Vagina (tissue), 2 donors: ENCODE results near the gene TOP3A. TPM values are rescaled to one million over a fixed set of nuclear protein-coding genes. Genes with fewer than 3 reads are reported as not detected.

Experiments
- DNase-seq, 2 donors: peaks; one replicate each; pipeline ENCODE4 v3.0.0-alpha.2; 2017; ENCODE audit errors: extremely low spot score in 2 of 2
- H3K27ac ChIP-seq: fragments of 200-600 bp; sonication (generic); one replicate; pipeline ENCODE4 v1.5.1; 2019
- H3K27me3 ChIP-seq: fragments of 200-600 bp; sonication (generic); one replicate; pipeline ENCODE4 v1.5.1; 2019
- H3K36me3 ChIP-seq, 2 donors: fragments of 200-600 bp; sonication (generic); one replicate each; pipeline ENCODE4 v1.5.1; 2017 to 2019
- H3K4me1 ChIP-seq: fragments of 200-600 bp; sonication (generic); one replicate; pipeline ENCODE4 v1.5.1; 2019
- H3K4me3 ChIP-seq, 2 donors: fragments of 200-600 bp; sonication (generic); 1 replicate in 1 of 2; 2 replicates in 1 of 2; pipeline ENCODE4 v1.5.1; 2016 to 2019
- H3K9me3 ChIP-seq: fragments of 200-600 bp; sonication (generic); one replicate; pipeline ENCODE4 v1.5.1; 2019
- CTCF ChIP-seq, 3 experiments: fragments of 450-650 bp in 2 of 3; fragments of 200-600 bp in 1 of 3; sonication (generic) in 1 of 3; IDR thresholded peaks; one replicate each; pipeline ENCODE4 v1.5.1; 2017 to 2019; ENCODE audit warnings: antibody characterized with exemption in 3 of 3, mild to moderate bottlenecking in 2 of 3, moderate library complexity in 2 of 3
- POLR2A ChIP-seq, 2 donors: fragments of 450-650 bp; IDR thresholded peaks; one replicate each; pipeline ENCODE4 v1.6.1; 2017; ENCODE audit warnings: antibody characterized with exemption in 2 of 2, mild to moderate bottlenecking in 2 of 2, moderate library complexity in 2 of 2
- POLR2AphosphoS5 ChIP-seq, 2 donors: sonication (generic); formaldehyde crosslinking; IDR thresholded peaks; one replicate each; pipeline ENCODE4 v1.9.0; 2017; ENCODE audit warnings: antibody characterized with exemption in 2 of 2, mild to moderate bottlenecking in 2 of 2, low read depth in 1 of 2; ENCODE audit not compliant: insufficient read depth in 1 of 2
- intact Hi-C: fragments of 100-400 bp; cut with DNase I; formaldehyde crosslinking; loops from one replicate; pipeline ENCODE4 v1.15.1; 2023
- total RNA-seq: library from RNA; depleted of rRNA; stranded (reverse); fragments of >200 nt; gene quantifications from one replicate; pipeline ENCODE4 v1.2.3, GENCODE V29; 2016

The TOP3A gene
- total RNA-seq, 1 donor from 2014 or later = 15.5 TPM

- Histone ChIP-seq H3K27me3 (no peaks in the 10 kb centered on the region), H3K4me3 (no peak overlapping the region), H3K4me1 (no peaks in the 10 kb centered on the region), H3K9me3 (no peaks in the 10 kb centered on the region), H3K36me3 (peaks cover 0 to 83% of the 10 kb centered on the region in 2 donors), H3K27ac (no peak overlapping the region)
- intact Hi-C loops = no loop called here
- no peak for DNase-seq
- TF ChIP-seq CTCF (IDR thresholded peaks at IDR 0.05) (no peak), POLR2A (IDR thresholded peaks at IDR 0.05) (no peak), POLR2AphosphoS5 (IDR thresholded peaks at IDR 0.05; ENCODE audit: insufficient read depth in 1 of 2, low read depth in 1 of 2) (no peak)
Observed at GRCh38 chr17:18278867-18279266, 35.9 kb downstream of the TOP3A start.

GRCh38 chr17:18277076-18277475, 37.7 kb downstream of the TOP3A start:
- TF ChIP-seq POLR2AphosphoS5 (IDR thresholded peaks at IDR 0.05; ENCODE audit: insufficient read depth in 1 of 2, low read depth in 1 of 2) = no peak
- no peak for TF ChIP-seq POLR2A (IDR thresholded peaks at IDR 0.05)
- TF ChIP-seq CTCF (IDR thresholded peaks at IDR 0.05) = no peak
- intact Hi-C loops = no loop called here
- DNase-seq = no peak
- Histone ChIP-seq H3K4me1 (no peaks in the 10 kb centered on the region), H3K9me3 (no peaks in the 10 kb centered on the region), H3K27me3 (no peaks in the 10 kb centered on the region), H3K4me3 (no peak overlapping the region), H3K36me3 (peaks cover 0 to 73% of the 10 kb centered on the region in 2 donors), H3K27ac (no peak overlapping the region)

GRCh38 chr17:18270046-18270931, 44.5 kb downstream of the TOP3A start:
- no peaks in the 10 kb centered on the region for H3K4me1 ChIP-seq
- H3K27ac ChIP-seq = no peak overlapping the region
- DNase-seq = no peak
- no peaks in the 10 kb centered on the region for H3K27me3 ChIP-seq
- H3K9me3 ChIP-seq = no peaks in the 10 kb centered on the region
- H3K4me3 ChIP-seq = no peak overlapping the region
- intact Hi-C loops = no loop called here
- TF ChIP-seq POLR2A (IDR thresholded peaks at IDR 0.05) (no peak), POLR2AphosphoS5 (IDR thresholded peaks at IDR 0.05; ENCODE audit: insufficient read depth in 1 of 2, low read depth in 1 of 2) (no peak), CTCF (IDR thresholded peaks at IDR 0.05) (no peak)
- peaks cover 0 to 25% of the 10 kb centered on the region in 2 donors for H3K36me3 ChIP-seq

GRCh38 chr17:18267927-18268711, 46.7 kb downstream of the TOP3A start:
- H3K27ac ChIP-seq = no peak overlapping the region
- H3K4me1 ChIP-seq = no peaks in the 10 kb centered on the region
- peaks cover 3 to 30% of the 10 kb centered on the region in 2 donors for H3K36me3 ChIP-seq
- no peaks in the 10 kb centered on the region for H3K27me3 ChIP-seq
- no peak overlapping the region for H3K4me3 ChIP-seq
- no peaks in the 10 kb centered on the region for H3K9me3 ChIP-seq
- TF ChIP-seq CTCF (IDR thresholded peaks at IDR 0.05) = no peak
- no peak for TF ChIP-seq POLR2AphosphoS5 (IDR thresholded peaks at IDR 0.05; ENCODE audit: insufficient read depth in 1 of 2, low read depth in 1 of 2)
- no peak for TF ChIP-seq POLR2A (IDR thresholded peaks at IDR 0.05)
- intact Hi-C loops = no loop called here
- no peak for DNase-seq
